Measurements from ENCODE around the gene C1orf198. TPM values are rescaled to one million over a fixed set of nuclear protein-coding genes. Genes with fewer than 3 reads are reported as not detected.

The C1orf198 gene
- polyA plus RNA-seq, 1 experiment, result 52.7 TPM

GRCh38 chr1:230814949-230815692 lies 53.2 kb downstream of the C1orf198 start:
- TF ChIP-seq CTCF (IDR thresholded peaks at IDR 0.05; ENCODE audit: low read depth, low read length), result no peak
- ChIA-PET CTCF (no interaction called here), POLR2A (no interaction called here)
- Histone ChIP-seq H3K27me3 (ENCODE audit: control insufficient read depth, insufficient read depth, low read length) (peaks cover 7% of the 10 kb centered on the region), H3K27ac (ENCODE audit: low read depth, low read length) (no peak overlapping the region), H3K9me3 (ENCODE audit: control insufficient read depth, insufficient read depth, low read length) (no peaks in the 10 kb centered on the region), H3K4me3 (ENCODE audit: low read depth, low read length) (no peak overlapping the region)
- no peak for DNase-seq (ENCODE audit: low read depth, low spot score)

- TF ChIP-seq CTCF (IDR thresholded peaks at IDR 0.05; ENCODE audit: low read depth, low read length), result no peak
- no peak for DNase-seq (ENCODE audit: low read depth, low spot score)
- ChIA-PET POLR2A (no interaction called here), CTCF (no interaction called here)
- H3K27me3 ChIP-seq (ENCODE audit: control insufficient read depth, insufficient read depth, low read length), result peaks cover 4% of the 10 kb centered on the region
- no peak overlapping the region for H3K27ac ChIP-seq (ENCODE audit: low read depth, low read length)
- H3K4me3 ChIP-seq (ENCODE audit: low read depth, low read length), result no peak overlapping the region
- no peaks in the 10 kb centered on the region for H3K9me3 ChIP-seq (ENCODE audit: control insufficient read depth, insufficient read depth, low read length)
Measured at GRCh38 chr1:230812568-230812967, 55.8 kb downstream of the C1orf198 start.

- TF ChIP-seq CTCF (IDR thresholded peaks at IDR 0.05; ENCODE audit: low read depth, low read length), result no peak
- no peak for DNase-seq (ENCODE audit: low read depth, low spot score)
- CTCF ChIA-PET, result interaction anchor here (1.0 to 1.9 kb wide), 2 partner anchors 12 to 107 kb away, joined by 3 to 4 read pairs; no protein-coding TSS in a partner anchor
- Histone ChIP-seq H3K27me3 (ENCODE audit: control insufficient read depth, insufficient read depth, low read length) (peaks cover 2% of the 10 kb centered on the region), H3K27ac (ENCODE audit: low read depth, low read length) (no peak overlapping the region), H3K4me3 (ENCODE audit: low read depth, low read length) (no peak overlapping the region), H3K9me3 (ENCODE audit: control insufficient read depth, insufficient read depth, low read length) (no peaks in the 10 kb centered on the region)
- POLR2A ChIA-PET, result no interaction called here
Measured at GRCh38 chr1:230809256-230809990, 58.9 kb downstream of the C1orf198 start.

GRCh38 chr1:230808281-230808872 lies 59.9 kb downstream of the C1orf198 start:
- CTCF ChIA-PET, result interaction anchor here (1.0 kb wide), 1 partner anchor 108 kb away, joined by 3 read pairs; no protein-coding TSS in a partner anchor
- peaks cover 2% of the 10 kb centered on the region for H3K27me3 ChIP-seq (ENCODE audit: control insufficient read depth, insufficient read depth, low read length)

More at GRCh38 chr1:230808281-230808872, 59.9 kb downstream of the C1orf198 start:
- Histone ChIP-seq H3K9me3 (ENCODE audit: control insufficient read depth, insufficient read depth, low read length) (no peaks in the 10 kb centered on the region), H3K4me3 (ENCODE audit: low read depth, low read length) (no peak overlapping the region), H3K27ac (ENCODE audit: low read depth, low read length) (no peak overlapping the region)
- DNase-seq (ENCODE audit: low read depth, low spot score), result no peak
- no peak for TF ChIP-seq CTCF (IDR thresholded peaks at IDR 0.05; ENCODE audit: low read depth, low read length)
- POLR2A ChIA-PET, result no interaction called here
